Activated T-helper 1 cell treated with anti-CD3 and anti-CD28 coated beads, Interleukin-12 subunit alpha, Interleukin-12 subunit beta, Interleukin-2, Interleukin-4 antibody, amounts not matched to agents 30 ng/mL and 10 ng/mL and 1 ng/mL, durations not matched to agents 14 hours and 24 hours and 36 hours (primary cell): ENCODE results near the gene GRPR. TPM values are rescaled to one million over a fixed set of nuclear protein-coding genes. Genes with fewer than 3 reads are reported as not detected.
"Not testable (repeated sequence)": the region's sequence is repeated elsewhere in the genome, so short reads cannot be mapped to it uniquely, and the experiment has no call there.

Experiments
- DNase-seq: peaks from one replicate; pipeline ENCODE4 v3.0.0; 2021; ENCODE audit warnings: low spot score
- H3K27ac Mint-ChIP-seq: one replicate; pipeline ENCODE4 v1.8.0; 2021; ENCODE audit warnings: mild to moderate bottlenecking, mixed read lengths
- H3K27me3 Mint-ChIP-seq: one replicate; pipeline ENCODE4 v1.8.0; 2022; ENCODE audit warnings: mild to moderate bottlenecking, moderate library complexity, mixed read lengths; ENCODE audit not compliant: insufficient read depth
- H3K36me3 Mint-ChIP-seq: one replicate; pipeline ENCODE4 v1.8.0; 2021; ENCODE audit warnings: low read depth, mixed read lengths
- H3K4me1 Mint-ChIP-seq: one replicate; pipeline ENCODE4 v1.8.0; 2021; ENCODE audit warnings: low read depth, mixed read lengths
- H3K4me3 Mint-ChIP-seq: one replicate; pipeline ENCODE4 v1.8.0; 2021; ENCODE audit warnings: mild to moderate bottlenecking, moderate library complexity, mixed read lengths
- H3K9me3 Mint-ChIP-seq: one replicate; pipeline ENCODE4 v1.8.0; 2021; ENCODE audit warnings: mixed read lengths
- intact Hi-C: fragments of 100-400 bp; cut with micrococcal nuclease; formaldehyde crosslinking; loops from one replicate; pipeline ENCODE4 v1.15.1; 2024
- total RNA-seq: library from RNA; stranded (reverse); gene quantifications from 2 replicates; pipeline ENCODE4 v1.2.3, GENCODE V29; 2022

GRPR gene
- total RNA-seq, 1 donor from 2014 or later, result not detected

DNA sequence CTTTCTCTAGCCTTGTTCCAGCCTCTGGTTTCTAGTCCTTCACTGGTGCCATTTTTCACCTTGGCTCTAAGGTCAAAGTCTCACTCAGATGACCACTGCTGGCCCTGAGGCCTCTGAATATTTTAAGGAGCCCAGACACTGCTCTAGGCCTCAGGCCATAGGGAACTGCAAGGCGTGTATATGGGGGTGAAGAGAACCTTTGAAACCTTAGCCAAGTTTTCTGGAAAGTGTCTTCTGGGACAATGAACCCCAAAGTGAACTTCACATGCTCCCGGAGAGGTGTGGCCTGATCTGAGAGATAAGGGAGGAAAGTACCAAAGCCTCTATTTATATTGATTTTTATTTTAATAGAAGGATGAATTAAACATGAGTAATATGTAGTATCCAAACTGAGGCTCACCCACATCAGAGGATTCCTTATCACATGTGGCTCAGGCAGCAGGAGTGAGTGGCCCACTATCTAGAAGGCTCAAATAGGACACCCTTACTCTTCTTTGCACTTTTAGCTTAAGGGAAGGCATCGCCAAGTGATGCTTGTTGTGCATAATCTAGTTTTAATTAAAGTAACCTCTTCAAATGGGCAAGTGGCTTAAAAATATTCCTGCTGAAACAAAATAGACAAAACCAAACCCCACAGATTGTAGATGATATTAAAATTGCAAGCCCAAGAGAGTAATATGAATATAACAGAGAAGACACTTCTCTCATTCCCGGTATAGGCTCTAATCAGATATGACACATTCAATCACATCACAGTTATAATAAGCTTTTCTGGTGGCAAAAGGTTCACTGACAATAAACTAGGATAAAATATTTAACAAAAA lies 18.3 kb downstream of the GRPR start:
- intact Hi-C loops, result no loop called here
- Mint-ChIP-seq H3K27me3 (peaks cover 6% of the 10 kb centered on the region), H3K9me3 (no peaks in the 10 kb centered on the region), H3K4me3 (no peak overlapping the region), H3K27ac (no peak overlapping the region), H3K36me3 (no peaks in the 10 kb centered on the region), H3K4me1 (no peaks in the 10 kb centered on the region)
- DNase-seq, result no peak

DNA sequence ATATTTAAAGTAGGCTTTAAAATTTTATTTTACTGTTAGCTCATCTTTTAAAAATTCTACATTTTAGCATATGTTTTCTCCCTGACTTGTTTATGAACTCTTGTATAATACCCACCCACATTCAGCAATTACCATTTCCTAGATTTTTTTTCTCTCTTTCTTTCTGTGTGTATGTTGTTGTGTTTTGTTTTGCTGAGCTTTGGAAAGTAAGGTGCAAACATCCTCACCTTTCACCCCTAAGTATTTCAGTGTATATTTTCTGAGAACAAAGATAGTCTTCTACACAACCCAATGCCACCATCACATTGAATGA lies 18.8 kb downstream of the GRPR start:
- Mint-ChIP-seq H3K27me3 (peaks cover 6% of the 10 kb centered on the region), H3K4me1 (no peaks in the 10 kb centered on the region), H3K9me3 (no peaks in the 10 kb centered on the region), H3K4me3 (no peak overlapping the region), H3K27ac (no peak overlapping the region), H3K36me3 (no peaks in the 10 kb centered on the region)
- DNase-seq, result no peak
- intact Hi-C loops, result no loop called here

DNA sequence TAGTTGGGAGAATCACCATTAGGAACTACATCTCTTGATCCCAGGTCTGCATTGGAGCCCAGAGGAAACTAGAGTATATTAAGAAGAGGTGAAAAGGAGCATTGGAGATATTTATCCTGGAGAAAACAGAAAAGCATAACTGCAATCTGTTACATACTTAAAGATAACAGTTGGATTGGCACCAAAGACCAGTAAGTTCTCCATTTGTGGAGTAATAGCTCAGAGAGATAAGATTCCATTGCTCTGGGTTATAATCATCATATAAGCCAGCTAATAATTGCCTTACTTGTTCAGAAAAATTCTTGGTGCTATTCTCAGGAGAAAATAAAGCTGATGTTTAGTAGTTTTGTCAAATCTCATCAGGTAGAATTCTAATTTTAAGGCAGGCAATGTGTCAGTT lies 20.6 kb downstream of the GRPR start:
- DNase-seq, result no peak
- intact Hi-C loops, result no loop called here
- Mint-ChIP-seq H3K36me3 (no peaks in the 10 kb centered on the region), H3K27me3 (peaks cover 6% of the 10 kb centered on the region), H3K9me3 (no peaks in the 10 kb centered on the region), H3K4me3 (no peak overlapping the region), H3K4me1 (no peaks in the 10 kb centered on the region), H3K27ac (no peak overlapping the region)

- no peaks in the 10 kb centered on the region for H3K9me3 Mint-ChIP-seq
- DNase-seq, result no peak
- no peak overlapping the region for H3K4me3 Mint-ChIP-seq
- no peaks in the 10 kb centered on the region for H3K36me3 Mint-ChIP-seq
- no peaks in the 10 kb centered on the region for H3K4me1 Mint-ChIP-seq
- H3K27ac Mint-ChIP-seq, result no peak overlapping the region
- intact Hi-C loops, result no loop called here
- peaks cover 6% of the 10 kb centered on the region for H3K27me3 Mint-ChIP-seq
Observed at GRCh38 chrX:16144420-16144819, 21.1 kb downstream of the GRPR start.

GRCh38 chrX:16145093-16145492 lies 21.7 kb downstream of the GRPR start:
- intact Hi-C loops, H3K36me3 Mint-ChIP-seq, H3K27me3 Mint-ChIP-seq: not testable (repeated sequence)

DNA sequence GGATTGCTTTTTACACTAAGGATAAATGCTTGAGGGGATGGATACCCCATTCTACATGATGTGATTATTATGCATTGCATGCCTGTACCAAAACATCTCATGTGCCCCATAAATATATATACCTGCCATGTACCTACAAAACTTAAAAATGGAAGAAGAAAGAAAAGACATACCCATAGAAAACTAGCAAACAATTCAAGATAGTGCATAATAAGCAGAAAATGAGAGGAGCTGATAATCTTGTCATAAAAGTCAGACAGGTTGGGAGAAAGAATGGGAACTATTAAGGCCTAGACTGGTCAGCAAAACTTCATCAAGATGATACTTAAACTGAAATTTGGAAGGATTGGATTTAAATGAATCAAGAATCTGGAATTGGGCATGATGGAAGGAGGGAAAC lies 22.3 kb downstream of the GRPR start:
- H3K27me3 Mint-ChIP-seq, result peaks cover 6% of the 10 kb centered on the region
- no peaks in the 10 kb centered on the region for H3K4me1 Mint-ChIP-seq
- intact Hi-C loops, result no loop called here
- no peaks in the 10 kb centered on the region for H3K36me3 Mint-ChIP-seq
- H3K4me3 Mint-ChIP-seq, result no peak overlapping the region
- no peak for DNase-seq
- H3K9me3 Mint-ChIP-seq, result no peaks in the 10 kb centered on the region
- H3K27ac Mint-ChIP-seq, result no peak overlapping the region

More at GRCh38 chrX:16145093-16145492, 21.7 kb downstream of the GRPR start:
- not testable (repeated sequence) for H3K4me1 Mint-ChIP-seq, DNase-seq, H3K9me3 Mint-ChIP-seq, H3K27ac Mint-ChIP-seq, H3K4me3 Mint-ChIP-seq

- H3K27me3 Mint-ChIP-seq, result peaks cover 2% of the 10 kb centered on the region
- DNase-seq, result no peak
- no peak overlapping the region for H3K4me3 Mint-ChIP-seq
- no peaks in the 10 kb centered on the region for H3K9me3 Mint-ChIP-seq
- no peaks in the 10 kb centered on the region for H3K36me3 Mint-ChIP-seq
- intact Hi-C loops, result no loop called here
- H3K27ac Mint-ChIP-seq, result no peak overlapping the region
- H3K4me1 Mint-ChIP-seq, result no peaks in the 10 kb centered on the region
Observed at GRCh38 chrX:16148896-16149295, 25.5 kb downstream of the GRPR start.

- DNase-seq, result no peak
- Mint-ChIP-seq H3K36me3 (no peaks in the 10 kb centered on the region), H3K4me3 (no peak overlapping the region), H3K27me3 (peaks cover 4% of the 10 kb centered on the region), H3K4me1 (no peaks in the 10 kb centered on the region), H3K27ac (no peak overlapping the region), H3K9me3 (no peaks in the 10 kb centered on the region)
- intact Hi-C loops, result no loop called here
Observed at GRCh38 chrX:16155581-16156096, 32.3 kb downstream of the GRPR start.

DNA sequence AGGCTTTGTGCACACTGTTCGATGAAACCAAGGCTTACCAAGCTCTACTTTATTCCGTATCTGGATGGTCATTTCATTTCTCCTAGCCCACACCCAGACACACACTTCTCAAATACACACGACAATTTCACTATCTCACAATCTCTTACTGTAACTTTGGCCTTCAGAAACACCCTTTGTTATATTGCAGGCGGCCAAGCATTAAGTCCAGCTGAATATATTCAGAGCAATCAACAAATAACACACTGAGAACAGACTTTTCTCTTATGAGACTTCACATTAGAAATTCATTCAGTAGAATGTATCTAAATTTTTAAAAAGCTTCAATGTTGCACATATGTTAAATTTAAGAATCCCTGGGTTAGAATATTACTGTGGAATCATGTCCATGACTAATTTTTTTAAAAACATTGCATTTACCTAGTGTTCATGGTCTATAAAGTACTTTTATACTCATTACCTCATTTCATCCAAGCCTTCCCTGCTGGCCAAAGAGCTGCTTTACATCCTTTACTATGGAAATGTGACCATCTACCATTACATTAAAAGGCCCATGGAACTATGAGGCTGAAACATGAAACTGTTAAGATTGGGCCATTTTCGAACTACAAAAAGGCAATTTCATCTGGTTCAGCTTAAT lies 33.4 kb downstream of the GRPR start:
- Mint-ChIP-seq H3K9me3 (no peaks in the 10 kb centered on the region), H3K4me1 (no peaks in the 10 kb centered on the region), H3K4me3 (no peak overlapping the region), H3K36me3 (no peaks in the 10 kb centered on the region), H3K27me3 (peaks cover 6% of the 10 kb centered on the region), H3K27ac (no peak overlapping the region)
- intact Hi-C loops, result no loop called here
- no peak for DNase-seq

GRCh38 chrX:16160729-16161128 lies 37.4 kb downstream of the GRPR start:
- no peaks in the 10 kb centered on the region for H3K36me3 Mint-ChIP-seq
- H3K4me1 Mint-ChIP-seq, result no peaks in the 10 kb centered on the region
- H3K4me3 Mint-ChIP-seq, result no peak overlapping the region
- no peaks in the 10 kb centered on the region for H3K9me3 Mint-ChIP-seq
- H3K27me3 Mint-ChIP-seq, result peaks cover 2% of the 10 kb centered on the region
- DNase-seq, result no peak
- intact Hi-C loops, result no loop called here
- no peak overlapping the region for H3K27ac Mint-ChIP-seq

DNA sequence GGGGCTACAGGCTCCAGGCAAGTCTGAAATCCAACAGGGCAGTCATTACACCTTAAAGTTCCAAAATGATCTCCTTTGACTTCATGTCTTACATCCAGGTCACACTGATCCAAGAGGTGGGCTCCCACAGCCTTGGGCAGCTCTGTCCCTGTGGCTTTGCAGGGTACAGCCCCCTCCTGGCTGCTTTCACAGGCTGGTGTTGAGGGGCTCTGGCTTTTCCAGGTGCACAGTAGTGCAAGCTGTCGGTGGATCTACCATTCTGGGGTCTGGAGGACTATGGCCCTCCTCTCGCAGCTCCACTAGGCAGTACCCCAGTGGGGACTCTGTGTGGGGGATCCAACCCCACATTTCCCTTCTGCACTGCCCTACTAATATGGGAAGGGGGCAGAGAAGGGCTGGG lies 37.8 kb downstream of the GRPR start:
- H3K4me3 Mint-ChIP-seq, H3K9me3 Mint-ChIP-seq, DNase-seq, intact Hi-C loops, H3K27ac Mint-ChIP-seq, H3K4me1 Mint-ChIP-seq, H3K27me3 Mint-ChIP-seq, H3K36me3 Mint-ChIP-seq: not testable (repeated sequence)

DNA sequence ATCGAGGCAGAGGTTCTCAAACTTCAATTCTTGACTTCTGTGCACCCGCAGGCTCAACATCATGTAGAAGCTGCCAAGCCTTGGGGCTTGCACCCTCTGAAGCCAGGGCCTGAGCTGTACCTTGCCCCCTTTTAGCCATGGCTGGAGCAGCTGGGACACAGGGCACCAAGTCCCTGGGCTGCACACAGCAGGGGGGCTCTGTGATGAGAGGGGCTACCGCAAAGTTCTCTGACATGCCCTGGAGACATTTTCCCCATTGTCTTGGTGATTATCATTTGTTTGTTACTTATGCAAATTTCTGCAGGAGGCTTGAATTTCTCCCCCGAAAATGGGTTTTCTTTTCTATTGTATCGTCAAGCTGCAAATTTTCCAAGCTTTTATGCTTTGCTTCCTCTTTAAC lies 39.0 kb downstream of the GRPR start:
- no peaks in the 10 kb centered on the region for H3K36me3 Mint-ChIP-seq
- DNase-seq, result no peak
- H3K4me1 Mint-ChIP-seq, result no peaks in the 10 kb centered on the region
- H3K9me3 Mint-ChIP-seq, result no peaks in the 10 kb centered on the region
- H3K27ac Mint-ChIP-seq, result no peak overlapping the region
- peaks cover 2% of the 10 kb centered on the region for H3K27me3 Mint-ChIP-seq
- intact Hi-C loops, result no loop called here
- no peak overlapping the region for H3K4me3 Mint-ChIP-seq

- intact Hi-C loops, result no loop called here
- no peaks in the 10 kb centered on the region for H3K4me1 Mint-ChIP-seq
- DNase-seq, result no peak
- no peaks in the 10 kb centered on the region for H3K36me3 Mint-ChIP-seq
- no peak overlapping the region for H3K4me3 Mint-ChIP-seq
- peaks cover 2% of the 10 kb centered on the region for H3K27me3 Mint-ChIP-seq
- no peak overlapping the region for H3K27ac Mint-ChIP-seq
- H3K9me3 Mint-ChIP-seq, result no peaks in the 10 kb centered on the region
Observed at GRCh38 chrX:16164748-16165147, 41.4 kb downstream of the GRPR start.
